Kidney (tissue), 14 donors: Measurements from ENCODE around the gene FOXD2. TPM values are rescaled to one million over a fixed set of nuclear protein-coding genes. Genes with fewer than 3 reads are reported as not detected.

Experiments used
- DNase-seq, 5 donors: peaks; one replicate each; pipeline ENCODE4 v3.0.0-alpha.2; 2013 to 2020
- FAIRE-seq: peaks from 2 replicates; lab custom pipeline; 2012; peaks lifted over from hg19 to GRCh38; lab: Jason Lieb, UNC
- H3K27ac ChIP-seq, 2 donors: one replicate each; pipeline ENCODE4 v1.7.0; 2013; ENCODE audit warnings: low read depth in 2 of 2, low read length in 2 of 2, inconsistent platforms in 1 of 2
- H3K27me3 ChIP-seq: one replicate; pipeline ENCODE4 v1.7.1; 2013; ENCODE audit warnings: low read length, inconsistent platforms; ENCODE audit not compliant: control insufficient read depth, insufficient read depth
- H3K36me3 ChIP-seq, 3 donors: one replicate each; pipeline versions ENCODE4 v1.7.0 to v1.7.1; 2013; ENCODE audit warnings: low read length in 3 of 3, control low read depth in 1 of 3, inconsistent platforms in 1 of 3; ENCODE audit not compliant: insufficient read depth in 3 of 3, control insufficient read depth in 2 of 3
- H3K4me1 ChIP-seq, 3 donors: one replicate each; pipeline versions ENCODE4 v1.7.0 to v1.7.1; 2013; ENCODE audit warnings: low read length in 3 of 3, inconsistent platforms in 1 of 3, low read depth in 1 of 3; ENCODE audit not compliant: control insufficient read depth in 2 of 3, insufficient read depth in 2 of 3
- H3K4me3 ChIP-seq, 3 donors: one replicate each; pipeline versions ENCODE4 v1.7.0 to v1.8.1; 2013; ENCODE audit warnings: low read length in 3 of 3, control low read depth in 1 of 3, inconsistent platforms in 1 of 3
- H3K9ac ChIP-seq, 3 donors: one replicate each; pipeline versions ENCODE4 v1.7.0 to v1.7.1; 2013; ENCODE audit warnings: low read length in 3 of 3, control low read depth in 1 of 3, inconsistent platforms in 1 of 3
- H3K9me3 ChIP-seq, 3 donors: one replicate each; pipeline versions ENCODE4 v1.7.0 to v1.7.1; 2013; ENCODE audit warnings: low read length in 3 of 3, control low read depth in 1 of 3, inconsistent platforms in 1 of 3; ENCODE audit not compliant: control insufficient read depth in 2 of 3, insufficient read depth in 1 of 3
- intact Hi-C: fragments of 100-400 bp; cut with DNase I; formaldehyde crosslinking; loops from one replicate; pipeline ENCODE4 v1.11.1; 2022
- polyA plus RNA-seq: library from polyadenylated mRNA; stranded (reverse); fragments of 350-450 nt; fragmentation: Illumina TruSeq; extraction: RNeasy Lipid Tissue Mini Kit (QIAGEN cat#74804); gene quantifications from one replicate; pipeline ENCODE4 v1.2.3, GENCODE V29; 2014; ENCODE audit warnings: low read depth, low replicate concordance; ENCODE audit not compliant: insufficient read depth
- total RNA-seq: library from RNA; stranded (reverse); fragmentation: NEBNext Ultra II Directional; extraction: Animal tissue kit (Norgen Biotek cat#: 25700); gene quantifications from one replicate; pipeline ENCODE4 v1.2.1, GENCODE V29; 2021
- TF ChIP-seq, protein P1 (sequence below): IDR thresholded peaks from 3 replicates; pipeline ENCODE4 v1.5.1; 2012; ENCODE audit warnings: mild to moderate bottlenecking, moderate library complexity, borderline replicate concordance; ENCODE audit not compliant: insufficient read depth; ENCODE audit errors: extremely low read depth
- donor health status: control.
- donor health status: control.
- donor health status: control.
- donor health status: control.
- donor health status: control.
- donor health status: DM: yes; HTN: yes; CAD: no.
- donor health status: Normal renal cell carcinoma (clear cell type).

Gene FOXD2
- total and polyA plus RNA-seq, 2 donors from 2014 or later: 0.82 to 2.3 TPM

DNA sequence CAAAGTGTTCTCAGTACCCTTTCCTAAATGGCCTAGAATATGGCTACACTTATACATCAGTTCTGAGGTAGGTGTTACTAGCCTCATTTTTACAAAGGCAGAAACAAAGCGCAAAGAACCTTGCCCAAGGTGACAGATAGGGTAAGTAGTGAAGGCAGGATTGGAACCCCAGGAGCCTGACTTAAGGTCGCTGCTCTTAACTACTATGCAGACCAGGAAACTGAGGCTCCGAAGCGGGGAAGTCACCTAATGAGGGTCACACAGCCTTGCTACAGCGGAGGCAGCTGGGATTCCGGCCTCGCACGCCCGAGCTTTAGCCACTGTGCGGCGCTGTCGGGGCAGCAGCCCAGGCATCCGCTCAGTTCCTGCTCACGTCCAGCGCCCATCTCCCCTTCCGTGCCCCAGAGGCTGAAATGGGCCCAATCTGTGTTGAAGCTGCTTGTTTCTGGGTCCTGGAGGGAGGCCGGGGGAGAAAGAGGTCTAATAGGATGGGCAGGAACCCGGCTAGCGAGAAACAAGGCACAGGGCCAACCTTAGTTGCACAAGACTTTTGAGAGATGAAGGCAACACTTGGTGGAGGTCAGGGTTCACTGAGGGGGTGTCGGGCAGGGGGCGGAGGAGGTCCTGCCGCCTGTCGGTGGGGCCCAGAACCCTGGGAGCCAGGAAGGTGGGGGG lies 1.4 kb upstream of the FOXD2 start:
- intact Hi-C loops: loop anchor here (5.0 kb wide), 2 partner anchors 126 to 271 kb away; no protein-coding TSS in a partner anchor
- peaks cover 26% of the 10 kb centered on the region for H3K27me3 ChIP-seq
- DNase-seq (peak; percentile 88 to 92 (median 91)), FAIRE-seq (no peak)
- no peaks in the 10 kb centered on the region for H3K9me3 ChIP-seq
- H3K4me3 ChIP-seq: peak overlapping the region; percentile 5 to 52 (median 45)
- H3K27ac ChIP-seq: peak overlapping the region; percentile 36 to 51
- peaks cover 0 to 7% (median 5%) of the 10 kb centered on the region in 3 donors for H3K4me1 ChIP-seq
- peak overlapping the region; percentile 11 to 46 (median 12) for H3K9ac ChIP-seq
- TF ChIP-seq, protein P1, sequence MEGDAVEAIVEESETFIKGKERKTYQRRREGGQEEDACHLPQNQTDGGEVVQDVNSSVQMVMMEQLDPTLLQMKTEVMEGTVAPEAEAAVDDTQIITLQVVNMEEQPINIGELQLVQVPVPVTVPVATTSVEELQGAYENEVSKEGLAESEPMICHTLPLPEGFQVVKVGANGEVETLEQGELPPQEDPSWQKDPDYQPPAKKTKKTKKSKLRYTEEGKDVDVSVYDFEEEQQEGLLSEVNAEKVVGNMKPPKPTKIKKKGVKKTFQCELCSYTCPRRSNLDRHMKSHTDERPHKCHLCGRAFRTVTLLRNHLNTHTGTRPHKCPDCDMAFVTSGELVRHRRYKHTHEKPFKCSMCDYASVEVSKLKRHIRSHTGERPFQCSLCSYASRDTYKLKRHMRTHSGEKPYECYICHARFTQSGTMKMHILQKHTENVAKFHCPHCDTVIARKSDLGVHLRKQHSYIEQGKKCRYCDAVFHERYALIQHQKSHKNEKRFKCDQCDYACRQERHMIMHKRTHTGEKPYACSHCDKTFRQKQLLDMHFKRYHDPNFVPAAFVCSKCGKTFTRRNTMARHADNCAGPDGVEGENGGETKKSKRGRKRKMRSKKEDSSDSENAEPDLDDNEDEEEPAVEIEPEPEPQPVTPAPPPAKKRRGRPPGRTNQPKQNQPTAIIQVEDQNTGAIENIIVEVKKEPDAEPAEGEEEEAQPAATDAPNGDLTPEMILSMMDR: peak; percentile 80
- H3K36me3 ChIP-seq: no peaks in the 10 kb centered on the region

DNA sequence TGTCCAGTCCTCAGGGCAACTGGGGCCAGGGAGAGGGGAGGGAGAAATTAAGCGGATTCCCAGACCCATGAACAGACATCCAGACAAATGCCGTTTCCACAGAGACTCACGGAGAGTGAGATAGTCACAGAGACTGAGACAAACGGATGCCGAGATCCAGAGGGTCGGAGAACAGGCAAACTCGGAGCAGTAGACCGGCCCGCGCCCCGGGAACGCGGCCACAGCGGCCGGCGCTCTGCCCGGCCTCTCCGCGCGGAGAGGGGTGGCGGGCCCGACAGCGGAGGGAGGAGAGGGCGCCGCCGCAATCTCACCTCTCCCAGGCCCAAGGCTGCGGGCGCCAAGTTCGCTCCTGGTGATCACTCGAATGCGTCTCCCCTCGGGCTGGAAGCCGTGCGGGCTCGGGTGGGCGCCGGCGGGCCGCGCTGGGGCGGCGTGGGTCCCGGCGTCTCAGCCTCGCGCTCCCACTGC lies 831 bp upstream of the FOXD2 start:
- TF ChIP-seq, protein P1: no peak

DNA sequence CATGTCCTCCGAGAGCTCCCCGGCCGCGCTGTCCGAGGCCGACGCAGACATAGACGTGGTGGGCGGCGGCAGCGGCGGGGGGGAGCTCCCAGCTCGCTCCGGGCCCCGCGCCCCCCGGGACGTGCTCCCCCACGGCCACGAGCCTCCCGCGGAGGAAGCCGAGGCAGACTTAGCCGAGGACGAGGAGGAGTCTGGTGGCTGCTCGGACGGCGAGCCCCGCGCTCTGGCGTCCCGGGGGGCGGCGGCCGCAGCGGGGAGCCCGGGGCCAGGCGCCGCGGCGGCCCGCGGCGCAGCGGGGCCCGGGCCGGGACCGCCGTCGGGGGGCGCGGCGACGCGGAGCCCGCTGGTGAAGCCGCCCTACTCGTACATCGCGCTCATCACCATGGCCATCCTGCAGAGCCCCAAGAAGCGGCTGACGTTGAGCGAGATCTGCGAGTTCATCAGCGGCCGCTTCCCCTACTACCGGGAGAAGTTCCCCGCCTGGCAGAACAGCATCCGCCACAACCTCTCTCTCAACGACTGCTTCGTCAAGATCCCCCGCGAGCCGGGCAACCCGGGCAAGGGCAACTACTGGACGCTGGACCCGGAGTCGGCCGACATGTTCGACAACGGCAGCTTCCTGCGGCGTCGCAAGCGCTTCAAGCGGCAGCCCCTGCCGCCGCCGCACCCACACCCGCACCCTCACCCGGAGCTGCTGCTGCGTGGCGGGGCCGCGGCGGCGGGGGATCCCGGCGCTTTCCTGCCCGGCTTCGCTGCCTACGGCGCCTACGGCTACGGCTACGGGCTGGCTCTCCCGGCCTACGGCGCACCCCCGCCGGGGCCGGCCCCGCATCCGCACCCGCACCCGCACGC lies 547 bp downstream of the FOXD2 start:
- no peak for FAIRE-seq

More for the DNA sequence above, 831 bp upstream of the FOXD2 start:
- Histone ChIP-seq H3K27me3 (peaks cover 29% of the 10 kb centered on the region), H3K4me1 (peaks cover 0 to 7% (median 5%) of the 10 kb centered on the region in 3 donors), H3K4me3 (peak overlapping the region; percentile 5 to 52 (median 45)), H3K9ac (peak overlapping the region; percentile 3 to 46 (median 25)), H3K36me3 (no peaks in the 10 kb centered on the region), H3K27ac (peak overlapping the region; percentile 36 to 51), H3K9me3 (no peaks in the 10 kb centered on the region)
- intact Hi-C loops: loop anchor here (5.0 kb wide), 2 partner anchors 125 to 270 kb away; no protein-coding TSS in a partner anchor
- DNase-seq (peak in 2 of 5 donors; percentile 27 to 40), FAIRE-seq (no peak)

More for the DNA sequence above, 547 bp downstream of the FOXD2 start:
- Histone ChIP-seq H3K4me3 (peak overlapping the region in 1 of 3 donors; percentile 52), H3K4me1 (peaks cover 0 to 3% (median 0%) of the 10 kb centered on the region in 3 donors), H3K9me3 (no peaks in the 10 kb centered on the region), H3K36me3 (no peaks in the 10 kb centered on the region), H3K27ac (peak overlapping the region; percentile 61 to 71), H3K27me3 (peaks cover 31% of the 10 kb centered on the region), H3K9ac (no peak overlapping the region)
- intact Hi-C loops: loop anchor here (5.0 kb wide), 2 partner anchors 124 to 269 kb away; no protein-coding TSS in a partner anchor
- TF ChIP-seq, protein P1: no peak
- peak in 1 of 5 donors; percentile 27 for DNase-seq
